Measurements from ENCODE around the gene PPM1A. TPM values are rescaled to one million over a fixed set of nuclear protein-coding genes. Genes with fewer than 3 reads are reported as not detected.

The PPM1A gene
- total and polyA plus RNA-seq, 9 of the 15 experiments (the other 6 are each of a cell fraction or from before 2014, with no cell fraction given) = 5.5 to 23.9 (median 15.2) TPM

- TF ChIP-seq ZBTB33 (CRISPR knock-in tag; IDR thresholded peaks at IDR 0.05) (no peak), MCM3 (IDR thresholded peaks at IDR 0.05) (no peak), ZNF197 (CRISPR knock-in tag; IDR thresholded peaks at IDR 0.05; ENCODE audit: low read depth) (no peak), GABPA (tag; conservative IDR thresholded peaks at IDR 0.05; ENCODE audit: low read depth) (peak; percentile 4; the same call in 1 of the 2 replicates), NFE2 (IDR thresholded peaks at IDR 0.05; ENCODE audit: low read depth) (no peak), STAT5B (CRISPR knock-in tag; IDR thresholded peaks at IDR 0.05) (no peak), UBTF (IDR thresholded peaks at IDR 0.05; ENCODE audit: borderline replicate concordance in 1 of 2, low read depth in 2 of 2, low read length in 2 of 2) (peak in 1 of 2 experiments; percentile 50; a peak in 1 of 4 replicates), SPI1 (IDR thresholded peaks at IDR 0.05; ENCODE audit: borderline replicate concordance, low read depth, low read length) (no peak), HEY1 (CRISPR knock-in tag; IDR thresholded peaks at IDR 0.05; ENCODE audit: borderline replicate concordance) (no peak), PTTG1 (tag; IDR thresholded peaks at IDR 0.05; ENCODE audit: low read depth) (no peak), GABPB1 (CRISPR knock-in tag; IDR thresholded peaks at IDR 0.05) (no peak)
Observed at GRCh38 chr14:60249321-60250256, 568 bp downstream of the PPM1A start (continued).

Measured in K562 (cell line).